ENCODE results near the gene NDP.
A peak's percentile ranks its signal among the peaks of the same experiment; 100 is the strongest.

Gene NDP, protein sequence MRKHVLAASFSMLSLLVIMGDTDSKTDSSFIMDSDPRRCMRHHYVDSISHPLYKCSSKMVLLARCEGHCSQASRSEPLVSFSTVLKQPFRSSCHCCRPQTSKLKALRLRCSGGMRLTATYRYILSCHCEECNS

GRCh38 chrX:43973249-43974099, at the start of gene NDP:
Gene NDP, minus strand, starts transcription at chrX:43973390. Its CDS starts 14,745 bp downstream, at chrX:43958645.
- no peak for DNase-seq (ENCODE audit: low read depth)

DNA sequence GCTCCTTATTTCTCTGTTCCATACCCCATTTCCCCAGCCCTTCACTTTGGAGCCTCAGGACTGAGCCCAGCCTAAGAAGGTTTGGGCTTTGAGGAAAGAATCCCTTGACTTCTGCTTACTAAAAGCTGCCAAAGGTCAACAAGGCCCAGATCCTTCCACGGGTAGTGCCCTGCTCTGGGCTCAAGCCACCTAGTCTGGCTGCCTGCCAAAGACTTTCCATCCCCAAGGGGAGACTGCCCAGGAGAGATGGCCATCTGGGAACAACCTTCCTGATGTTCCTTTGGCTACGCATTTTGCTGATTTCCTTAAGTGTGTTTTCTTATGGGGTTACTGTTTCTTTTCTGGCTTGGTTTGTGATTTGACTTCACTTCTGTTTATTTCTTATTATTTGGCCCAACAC, 49.8 kb upstream of the NDP start:
- DNase-seq (ENCODE audit: low read depth), result no peak

GRCh38 chrX:44020693-44021092, 47.5 kb upstream of the NDP start:
- no peak for DNase-seq (ENCODE audit: low read depth)

DNA sequence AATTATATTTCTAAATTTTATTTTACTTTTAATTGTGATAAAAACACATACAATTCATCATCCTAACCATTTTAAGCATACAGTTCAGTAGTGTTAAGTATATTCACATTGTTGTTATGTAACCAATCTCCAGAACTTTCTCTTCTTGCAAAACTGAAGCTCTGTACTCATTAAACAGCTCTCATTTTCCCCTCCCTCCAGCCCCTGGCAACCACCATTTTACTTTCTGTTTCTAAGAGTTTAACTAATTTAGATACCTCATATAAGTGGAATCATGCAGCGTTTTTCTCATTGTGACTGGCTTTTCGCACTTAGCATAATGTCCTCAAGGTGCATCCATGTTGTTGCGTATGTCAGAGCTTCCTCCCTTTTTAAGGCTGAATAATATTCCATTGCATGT, 46.7 kb upstream of the NDP start:
- no peak for DNase-seq (ENCODE audit: low read depth)

GRCh38 chrX:44017676-44018075, 44.5 kb upstream of the NDP start:
- DNase-seq (ENCODE audit: low read depth), result no peak

- no peak for DNase-seq (ENCODE audit: low read depth)
Measured at GRCh38 chrX:44016906-44017305, 43.7 kb upstream of the NDP start.

DNA sequence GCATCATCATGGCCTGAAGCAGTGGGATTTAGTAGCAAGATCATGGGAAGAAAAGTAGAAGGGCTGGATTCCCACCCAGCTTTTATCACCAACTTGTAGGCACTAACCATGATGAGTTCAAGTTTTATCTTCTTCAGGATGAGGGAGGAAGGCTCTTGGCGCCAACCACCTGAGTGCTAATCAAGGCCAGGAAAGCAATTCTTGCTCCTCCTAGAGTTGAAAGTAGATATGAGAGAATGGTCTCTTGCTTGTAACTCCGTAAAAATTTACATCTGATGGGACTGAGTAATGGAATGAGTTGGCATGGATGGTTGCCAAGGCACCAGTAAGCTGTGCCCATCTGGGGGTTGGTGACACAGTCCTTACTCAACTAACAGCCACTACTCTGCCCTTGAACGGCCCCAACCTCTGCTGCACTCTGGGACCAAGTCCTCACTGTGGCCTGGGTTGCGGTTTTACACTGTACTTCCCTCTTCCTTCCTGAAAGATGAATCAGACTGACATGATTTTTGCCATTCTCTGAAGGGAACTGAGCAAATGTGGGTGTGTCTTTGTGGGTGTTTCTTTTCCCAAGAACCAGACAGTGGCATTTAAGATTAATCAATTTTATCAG, 39.4 kb upstream of the NDP start:
- peak; percentile 30 for DNase-seq (ENCODE audit: low read depth)

GRCh38 chrX:44011506-44011905, 38.3 kb upstream of the NDP start:
- DNase-seq (ENCODE audit: low read depth), result no peak

- DNase-seq (ENCODE audit: low read depth), result no peak
Measured at GRCh38 chrX:44010626-44011025, 37.4 kb upstream of the NDP start.

GRCh38 chrX:44006081-44006480, 32.9 kb upstream of the NDP start:
- DNase-seq (ENCODE audit: low read depth), result no peak

DNA sequence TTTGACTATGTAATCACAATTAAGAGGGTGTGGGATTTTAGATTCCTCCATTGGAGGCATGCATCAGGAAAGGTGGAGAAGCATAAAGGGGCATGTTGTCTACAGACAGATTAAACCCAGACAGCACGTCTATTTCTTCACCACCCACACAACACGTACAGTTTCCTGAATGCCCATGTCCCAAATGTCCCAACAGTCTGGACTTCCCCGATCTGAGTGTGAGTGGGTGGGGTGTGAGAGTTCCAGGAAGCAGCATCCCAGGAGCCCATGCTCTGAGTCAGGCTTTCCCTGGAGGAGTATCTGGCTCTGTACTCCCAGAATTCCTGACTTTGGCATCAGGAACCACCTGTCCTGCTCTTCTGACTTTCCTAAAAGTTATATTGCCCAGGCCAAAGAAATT, 30.8 kb upstream of the NDP start:
- DNase-seq (ENCODE audit: low read depth), result no peak

DNA sequence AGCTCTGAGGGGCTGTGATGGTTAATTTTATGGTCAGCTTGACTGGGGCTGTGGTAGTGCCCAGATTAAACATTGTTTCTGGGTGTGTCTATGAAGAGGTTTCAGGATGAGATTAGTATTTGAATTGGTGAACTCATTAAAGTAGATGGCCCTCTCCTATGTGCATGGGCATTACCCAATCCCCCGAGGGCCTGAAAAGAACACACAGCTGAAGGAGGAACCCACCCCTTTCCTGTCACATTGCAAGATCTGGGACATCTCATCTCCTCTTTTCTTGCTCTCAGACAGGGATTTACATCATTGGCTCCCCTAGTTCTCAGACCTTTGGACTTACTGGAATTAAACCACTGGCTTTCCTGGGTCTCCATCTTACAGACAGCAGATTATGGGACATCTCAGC, 29.4 kb upstream of the NDP start:
- no peak for DNase-seq (ENCODE audit: low read depth)

DNA sequence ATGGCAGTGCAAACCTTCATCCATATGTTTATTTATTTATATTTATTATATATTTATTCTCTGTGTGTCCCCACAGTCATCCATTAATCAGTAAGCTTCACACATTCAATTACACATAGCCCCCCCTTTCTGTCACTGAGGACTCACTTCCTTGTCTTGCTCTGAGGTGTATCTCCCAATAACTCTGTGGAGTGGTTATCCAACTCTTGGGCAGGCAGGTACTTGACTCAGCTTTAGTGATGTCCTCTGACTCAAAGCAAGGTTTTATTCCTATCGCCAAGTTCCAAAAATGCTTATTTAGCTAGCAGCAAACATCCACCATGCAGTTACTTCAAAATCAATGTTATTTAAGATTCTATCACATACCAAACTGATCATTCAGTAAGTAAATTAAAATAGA, 25.2 kb upstream of the NDP start:
- DNase-seq (ENCODE audit: low read depth), result no peak

GRCh38 chrX:43996491-43996890, 23.3 kb upstream of the NDP start:
- DNase-seq (ENCODE audit: low read depth), result no peak

DNA sequence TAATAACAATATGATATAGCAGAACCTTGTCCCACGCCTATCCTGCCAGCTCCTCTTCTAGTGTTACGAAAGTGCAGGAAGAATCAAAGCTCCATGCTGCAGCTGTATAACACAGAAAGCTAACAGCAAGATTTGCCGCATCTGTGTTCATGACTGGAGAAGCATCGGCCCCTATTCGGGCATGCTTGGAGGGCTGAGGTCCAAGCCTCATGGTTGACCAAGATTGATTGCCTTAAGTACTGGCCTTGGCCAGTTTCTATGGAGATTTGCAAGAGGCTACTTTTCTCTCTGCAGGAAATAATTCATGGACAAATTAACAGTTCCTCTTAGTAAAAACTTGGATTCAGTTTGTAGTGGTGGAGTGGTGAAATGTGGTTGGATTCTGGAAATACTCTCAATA, 12.9 kb upstream of the NDP start:
- no peak for DNase-seq (ENCODE audit: low read depth)

- no peak for DNase-seq (ENCODE audit: low read depth)
Measured at GRCh38 chrX:43985511-43985910, 12.3 kb upstream of the NDP start.

DNA sequence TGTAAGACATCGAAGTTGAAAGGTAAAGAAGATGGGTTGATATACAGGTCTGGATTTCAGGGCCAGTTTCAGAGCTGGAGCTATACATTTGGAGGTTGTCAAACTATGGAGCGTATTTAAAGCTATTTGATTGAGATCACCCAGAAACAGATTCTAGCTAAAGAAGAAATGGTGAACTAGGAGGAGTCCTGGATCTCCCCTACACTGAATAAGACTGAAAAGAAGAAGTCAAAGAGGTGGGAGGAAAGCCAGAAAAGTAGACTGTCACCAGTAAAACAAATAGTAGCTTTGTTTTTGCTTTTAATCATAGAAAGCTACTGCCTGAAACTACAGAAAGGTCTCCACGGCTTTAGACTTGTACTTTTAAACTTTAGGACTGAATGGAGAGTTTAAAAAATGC, 5.0 kb upstream of the NDP start:
- no peak for DNase-seq (ENCODE audit: low read depth)

GRCh38 chrX:43976205-43976604, 3.0 kb upstream of the NDP start:
- no peak for DNase-seq (ENCODE audit: low read depth)

DNA sequence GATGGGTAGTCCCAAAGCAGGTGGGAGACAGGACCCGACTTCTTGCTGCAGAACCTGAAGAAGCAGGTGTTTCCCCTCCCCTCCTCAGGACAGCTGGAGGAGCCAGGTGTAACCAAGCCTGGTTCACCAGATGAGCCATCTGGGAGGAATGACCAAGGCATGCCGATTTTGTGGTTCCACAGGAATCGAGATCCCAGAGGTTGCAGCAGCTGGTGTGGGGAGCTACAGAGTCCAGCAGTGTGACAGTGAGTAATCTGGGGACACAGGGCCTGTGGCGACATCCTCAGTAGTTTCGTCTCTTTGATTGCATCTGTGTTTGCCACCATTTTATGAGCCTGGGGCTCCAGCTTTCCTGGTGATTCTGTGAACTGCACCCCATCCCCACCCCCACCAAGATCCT, 2.6 kb upstream of the NDP start:
- no peak for DNase-seq (ENCODE audit: low read depth)

DNA sequence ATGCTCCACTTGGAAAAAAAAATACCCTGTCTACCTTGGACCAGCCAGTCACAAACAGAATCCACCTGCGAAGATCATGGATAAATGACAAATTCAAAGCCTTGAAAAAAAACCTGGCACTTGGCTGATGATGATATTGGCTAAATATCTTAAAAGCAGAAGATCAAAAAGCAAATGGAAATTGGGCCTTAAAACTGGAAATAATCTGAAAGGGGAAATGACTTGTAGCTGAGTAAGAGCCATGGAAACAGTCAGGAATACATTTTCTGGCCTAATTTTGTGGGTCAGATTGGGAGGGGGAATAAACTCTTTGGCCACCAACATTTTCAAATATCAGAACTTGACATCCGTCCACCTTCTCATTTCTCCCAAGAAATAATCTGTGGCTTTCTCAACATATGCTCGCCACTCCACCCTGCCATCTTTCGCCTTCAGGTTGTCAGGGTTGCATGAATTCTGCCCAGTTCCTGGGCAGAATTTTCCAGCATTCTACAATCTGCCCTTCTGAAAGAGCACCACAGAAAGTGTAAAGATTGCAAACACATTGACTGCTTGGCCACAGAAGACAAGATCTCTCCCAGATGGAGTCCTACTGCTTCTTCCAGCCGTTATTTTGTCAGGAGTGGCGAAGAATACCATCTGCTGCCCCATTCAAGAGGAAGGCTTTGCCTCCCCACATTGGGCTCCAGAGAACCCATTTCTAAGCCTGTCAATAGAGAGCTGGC, 1.7 kb upstream of the NDP start:
- DNase-seq (ENCODE audit: low read depth), result no peak

- no peak for DNase-seq (ENCODE audit: low read depth)
Measured at GRCh38 chrX:43974100-43974475, 898 bp upstream of the NDP start.

- DNase-seq (ENCODE audit: low read depth), result no peak
Measured at GRCh38 chrX:43971966-43972961, 926 bp downstream of the NDP start.
